Neural progenitor cell (in vitro differentiated cells): Measurements from ENCODE around the gene GINS3. TPM values are rescaled to one million over a fixed set of nuclear protein-coding genes. Genes with fewer than 3 reads are reported as not detected.
A peak's percentile ranks its signal among the peaks of the same experiment; 100 is the strongest.

Source experiments
- DNase-seq: peaks from one replicate; pipeline ENCODE4 v3.0.0-alpha.2; 2016; ENCODE audit warnings: low spot score
- H2AFZ ChIP-seq: fragments of 200-600 bp; sonication (generic); replicated peaks from 2 replicates; pipeline ENCODE4 v1.6.1; 2016; ENCODE audit warnings: antibody characterized with exemption
- H3F3A ChIP-seq: fragments of 200-600 bp; sonication (generic); 2 replicates; pipeline ENCODE4 v1.6.1; 2016; ENCODE audit warnings: antibody characterized with exemption, low read depth
- H3K27ac ChIP-seq: fragments of 200-600 bp; sonication (generic); 2 replicates; pipeline ENCODE4 v1.5.1; 2016; ENCODE audit warnings: mild to moderate bottlenecking
- H3K27me3 ChIP-seq: fragments of 200-600 bp; sonication (generic); 2 replicates; pipeline ENCODE4 v1.6.1; 2016; ENCODE audit warnings: mild to moderate bottlenecking, moderate library complexity
- H3K36me3 ChIP-seq: fragments of 200-600 bp; sonication (generic); 2 replicates; pipeline ENCODE4 v1.5.1; 2016
- H3K4me1 ChIP-seq: fragments of 200-600 bp; sonication (generic); 2 replicates; pipeline ENCODE4 v1.6.1; 2016; ENCODE audit warnings: mixed run types
- H3K4me2 ChIP-seq: fragments of 200-600 bp; sonication (generic); 2 replicates; pipeline ENCODE4 v1.6.1; 2016
- H3K4me3 ChIP-seq: fragments of 200-600 bp; sonication (generic); 2 replicates; pipeline ENCODE4 v1.5.1; 2016
- H3K79me2 ChIP-seq: fragments of 200-600 bp; sonication (generic); 2 replicates; pipeline ENCODE4 v1.6.1; 2016; ENCODE audit warnings: low read depth
- H3K9ac ChIP-seq: fragments of 200-600 bp; sonication (generic); 2 replicates; pipeline ENCODE4 v1.6.1; 2016
- H3K9me3 ChIP-seq: fragments of 200-600 bp; sonication (generic); 2 replicates; pipeline ENCODE4 v1.5.1; 2016; ENCODE audit warnings: low read depth
- H4K20me1 ChIP-seq: fragments of 200-600 bp; sonication (generic); 2 replicates; pipeline ENCODE4 v1.6.1; 2016; ENCODE audit warnings: low read depth
- H3K27ac Mint-ChIP-seq: 3 replicates; pipeline ENCODE4 v1.8.0; 2021; ENCODE audit warnings: mixed read lengths
- H3K27me3 Mint-ChIP-seq: 2 replicates; pipeline ENCODE4 v1.8.0; 2022; ENCODE audit warnings: low read depth, mild to moderate bottlenecking, inconsistent platforms, moderate library complexity, mixed read lengths; ENCODE audit not compliant: insufficient read depth
- H3K36me3 Mint-ChIP-seq: 3 replicates; pipeline ENCODE4 v1.8.0; 2021; ENCODE audit warnings: mixed read lengths
- H3K4me1 Mint-ChIP-seq: 3 replicates; pipeline ENCODE4 v1.8.0; 2021; ENCODE audit warnings: mixed read lengths
- H3K4me3 Mint-ChIP-seq: 3 replicates; pipeline ENCODE4 v1.8.0; 2021; ENCODE audit warnings: mild to moderate bottlenecking, moderate library complexity, mixed read lengths
- H3K9me3 Mint-ChIP-seq: 3 replicates; pipeline ENCODE4 v1.8.0; 2020; ENCODE audit warnings: mixed read lengths
- EZH2 ChIP-seq: fragments of 200-600 bp; sonication (generic); IDR thresholded peaks from 2 replicates; pipeline ENCODE4 v1.6.1; 2017; ENCODE audit warnings: antibody characterized with exemption, mild to moderate bottlenecking, moderate library complexity
- EZH2phosphoT487 ChIP-seq: fragments of 200-600 bp; sonication (generic); IDR thresholded peaks from 2 replicates; pipeline ENCODE4 v1.6.1; 2017; ENCODE audit warnings: antibody characterized with exemption
- small RNA-seq: library from RNA; depleted of rRNA; stranded (forward); fragments of <200 nt; gene quantifications from one replicate; pipeline ENCODE3, GENCODE V24; 2015
- total RNA-seq: library from RNA; depleted of rRNA; stranded (reverse); fragments of >200 nt; gene quantifications from 2 replicates; pipeline ENCODE4 v1.2.3, GENCODE V29; 2015; ENCODE audit warnings: low replicate concordance
- TF ChIP-seq, protein P1 (sequence below): fragments of 200-600 bp; sonication (generic); IDR thresholded peaks from 2 replicates; pipeline ENCODE4 v1.5.1; 2017; ENCODE audit warnings: antibody characterized with exemption, mild to moderate bottlenecking

The GINS3 gene
- total RNA-seq, 1 donor from 2014 or later = 13.4 TPM

DNA sequence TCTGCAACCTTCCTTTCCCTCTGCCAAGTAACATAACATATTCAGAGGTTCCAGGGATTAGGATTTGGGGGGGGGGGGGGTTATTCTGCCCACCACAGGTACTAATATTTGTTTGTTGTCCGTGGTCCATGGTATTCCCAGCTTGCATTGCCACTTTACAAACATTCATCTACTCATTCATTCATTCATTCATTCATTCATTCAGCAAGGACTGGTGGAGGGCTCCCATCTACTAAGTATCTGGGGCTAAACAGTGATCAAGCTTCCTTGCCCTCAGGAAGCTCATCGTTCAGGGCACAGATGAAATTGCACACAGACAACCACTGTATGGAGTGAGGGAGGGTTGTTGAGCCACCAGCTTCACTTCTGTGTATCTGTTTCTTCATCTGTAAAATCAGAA lies 61.9 kb downstream of the GINS3 start:
- H3K27me3 ChIP-seq = no peaks in the 10 kb centered on the region
- H3K4me2 ChIP-seq = no peak overlapping the region
- no peaks in the 10 kb centered on the region for H4K20me1 ChIP-seq
- TF ChIP-seq, protein P1, sequence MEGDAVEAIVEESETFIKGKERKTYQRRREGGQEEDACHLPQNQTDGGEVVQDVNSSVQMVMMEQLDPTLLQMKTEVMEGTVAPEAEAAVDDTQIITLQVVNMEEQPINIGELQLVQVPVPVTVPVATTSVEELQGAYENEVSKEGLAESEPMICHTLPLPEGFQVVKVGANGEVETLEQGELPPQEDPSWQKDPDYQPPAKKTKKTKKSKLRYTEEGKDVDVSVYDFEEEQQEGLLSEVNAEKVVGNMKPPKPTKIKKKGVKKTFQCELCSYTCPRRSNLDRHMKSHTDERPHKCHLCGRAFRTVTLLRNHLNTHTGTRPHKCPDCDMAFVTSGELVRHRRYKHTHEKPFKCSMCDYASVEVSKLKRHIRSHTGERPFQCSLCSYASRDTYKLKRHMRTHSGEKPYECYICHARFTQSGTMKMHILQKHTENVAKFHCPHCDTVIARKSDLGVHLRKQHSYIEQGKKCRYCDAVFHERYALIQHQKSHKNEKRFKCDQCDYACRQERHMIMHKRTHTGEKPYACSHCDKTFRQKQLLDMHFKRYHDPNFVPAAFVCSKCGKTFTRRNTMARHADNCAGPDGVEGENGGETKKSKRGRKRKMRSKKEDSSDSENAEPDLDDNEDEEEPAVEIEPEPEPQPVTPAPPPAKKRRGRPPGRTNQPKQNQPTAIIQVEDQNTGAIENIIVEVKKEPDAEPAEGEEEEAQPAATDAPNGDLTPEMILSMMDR = no peak
- TF ChIP-seq EZH2phosphoT487 (no peak), EZH2 (no peak)
- DNase-seq = no peak
- H3K4me1 Mint-ChIP-seq = peaks cover 18% of the 10 kb centered on the region
- H3K27ac ChIP-seq = no peak overlapping the region
- H3F3A ChIP-seq = no peaks in the 10 kb centered on the region
- peaks cover 13% of the 10 kb centered on the region for H3K27me3 Mint-ChIP-seq
- no peaks in the 10 kb centered on the region for H3K4me1 ChIP-seq
- H3K36me3 Mint-ChIP-seq = no peaks in the 10 kb centered on the region
- no peaks in the 10 kb centered on the region for H3K79me2 ChIP-seq
- H3K9me3 ChIP-seq = no peaks in the 10 kb centered on the region
- H3K4me3 Mint-ChIP-seq = no peak overlapping the region
- no peaks in the 10 kb centered on the region for H3K9me3 Mint-ChIP-seq
- no peak overlapping the region for H3K9ac ChIP-seq
- H3K36me3 ChIP-seq = no peaks in the 10 kb centered on the region
- no peak overlapping the region for H2AFZ ChIP-seq
- no peak overlapping the region for H3K4me3 ChIP-seq
- no peak overlapping the region for H3K27ac Mint-ChIP-seq

DNA sequence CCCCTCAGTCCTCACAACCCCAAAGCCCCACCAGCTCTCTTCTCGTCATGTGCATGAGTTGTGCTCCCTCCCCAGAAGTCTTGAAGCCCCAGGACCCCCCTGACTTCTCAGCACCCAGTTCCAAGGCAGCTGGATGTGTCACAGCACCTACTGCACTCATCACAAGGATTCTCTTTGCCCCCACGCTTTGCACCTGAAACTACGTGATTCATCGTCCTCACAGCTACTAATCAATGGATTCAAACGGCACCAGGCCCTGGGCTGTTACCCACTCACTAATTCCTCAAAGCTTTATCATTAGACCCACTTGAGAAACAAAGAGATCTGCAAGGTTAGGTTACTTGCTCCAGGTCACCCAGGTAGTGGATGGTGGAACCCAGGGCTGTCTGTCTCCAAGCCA lies 62.6 kb downstream of the GINS3 start:
- Histone ChIP-seq H3K9ac (no peak overlapping the region), H2AFZ (no peak overlapping the region), H3K79me2 (no peaks in the 10 kb centered on the region), H4K20me1 (no peaks in the 10 kb centered on the region), H3K27ac (no peak overlapping the region), H3K36me3 (no peaks in the 10 kb centered on the region), H3F3A (no peaks in the 10 kb centered on the region), H3K4me1 (no peaks in the 10 kb centered on the region), H3K4me3 (no peak overlapping the region), H3K9me3 (no peaks in the 10 kb centered on the region), H3K27me3 (peaks cover 5% of the 10 kb centered on the region), H3K4me2 (no peak overlapping the region)
- no peak for DNase-seq
- H3K36me3 Mint-ChIP-seq = no peaks in the 10 kb centered on the region
- peaks cover 18% of the 10 kb centered on the region for H3K4me1 Mint-ChIP-seq
- peak overlapping the region; percentile 85 for H3K27ac Mint-ChIP-seq
- H3K9me3 Mint-ChIP-seq = no peaks in the 10 kb centered on the region
- H3K27me3 Mint-ChIP-seq = peaks cover 11% of the 10 kb centered on the region
- no peak overlapping the region for H3K4me3 Mint-ChIP-seq
- no peak for TF ChIP-seq EZH2
- TF ChIP-seq, protein P1 = no peak
- TF ChIP-seq EZH2phosphoT487 = no peak

Small RNA genes lying within 50 kb of the gene (small RNA-seq; reads per million reads assigned to genes)
- not detected for gene RNU6-1110P
- gene RNU6-269P = not detected

Other genes with a start within 250 kb of the GINS3 start
- 69.7 and 81.6 TPM in 2 replicates for gene CSNK2A2, start 194.4 kb upstream of the GINS3 start, total RNA-seq
- gene PRSS54, start 97.4 kb upstream of the GINS3 start, total RNA-seq = not detected in 2 replicates
- 14.6 and 18.8 TPM in 2 replicates for gene NDRG4, start 107.7 kb downstream of the GINS3 start, total RNA-seq
- 25.0 and 34.8 TPM in 2 replicates for gene SETD6, start 123.0 kb downstream of the GINS3 start, total RNA-seq
- 222 and 241 TPM in 2 replicates for gene CNOT1, start 237.4 kb downstream of the GINS3 start, total RNA-seq